GM06990 (cell line): ENCODE measurements around the gene ETV6.

Experiments used
- DNase-seq: peaks from one replicate; pipeline ENCODE4 v3.0.0-alpha.2; 2011; ENCODE audit not compliant: insufficient read length; ENCODE audit errors: extremely low read depth
- H3K27me3 ChIP-seq: replicated peaks from 2 replicates; pipeline ENCODE4 v1.6.0; 2011; ENCODE audit warnings: low read length; ENCODE audit not compliant: control insufficient read depth, insufficient read depth
- H3K36me3 ChIP-seq: 2 replicates; pipeline ENCODE4 v1.5.1; 2011; ENCODE audit warnings: low read length; ENCODE audit not compliant: control insufficient read depth, insufficient read depth
- H3K4me3 ChIP-seq: replicated peaks from 2 replicates; pipeline ENCODE4 v1.5.1; 2011; ENCODE audit warnings: low read depth, mild to moderate bottlenecking, control low read depth, low read length
- TF ChIP-seq, protein P1 (sequence below): IDR thresholded peaks from 2 replicates; pipeline ENCODE4 v1.5.1; 2011; ENCODE audit warnings: low read length, control low read depth, mild to moderate bottlenecking, inconsistent platforms; ENCODE audit not compliant: insufficient read depth, poor library complexity, severe bottlenecking

Gene ETV6

DNA sequence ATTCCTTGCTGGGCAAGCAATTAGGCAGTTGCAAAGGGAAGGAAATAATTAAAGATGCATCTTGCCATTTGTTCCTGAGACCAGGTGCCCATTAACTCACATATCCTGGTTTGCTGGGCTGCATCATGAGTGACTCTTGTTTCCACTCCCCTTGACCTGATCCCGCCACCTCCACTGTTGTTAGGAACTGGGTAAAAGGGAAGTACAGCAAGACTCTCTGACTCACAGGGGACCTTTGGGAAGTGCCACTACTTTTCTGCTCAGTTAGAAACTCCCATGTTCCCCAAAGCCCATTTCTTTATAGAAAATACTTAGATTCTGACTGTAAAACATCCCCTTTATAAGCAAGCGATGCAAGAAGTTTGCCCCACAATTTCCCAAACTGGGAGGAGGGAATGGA lies 235.2 kb downstream of the ETV6 start:
- Histone ChIP-seq H3K4me3 (no peak overlapping the region), H3K27me3 (no peaks in the 10 kb centered on the region), H3K36me3 (peaks cover 25% of the 10 kb centered on the region)
- TF ChIP-seq, protein P1, sequence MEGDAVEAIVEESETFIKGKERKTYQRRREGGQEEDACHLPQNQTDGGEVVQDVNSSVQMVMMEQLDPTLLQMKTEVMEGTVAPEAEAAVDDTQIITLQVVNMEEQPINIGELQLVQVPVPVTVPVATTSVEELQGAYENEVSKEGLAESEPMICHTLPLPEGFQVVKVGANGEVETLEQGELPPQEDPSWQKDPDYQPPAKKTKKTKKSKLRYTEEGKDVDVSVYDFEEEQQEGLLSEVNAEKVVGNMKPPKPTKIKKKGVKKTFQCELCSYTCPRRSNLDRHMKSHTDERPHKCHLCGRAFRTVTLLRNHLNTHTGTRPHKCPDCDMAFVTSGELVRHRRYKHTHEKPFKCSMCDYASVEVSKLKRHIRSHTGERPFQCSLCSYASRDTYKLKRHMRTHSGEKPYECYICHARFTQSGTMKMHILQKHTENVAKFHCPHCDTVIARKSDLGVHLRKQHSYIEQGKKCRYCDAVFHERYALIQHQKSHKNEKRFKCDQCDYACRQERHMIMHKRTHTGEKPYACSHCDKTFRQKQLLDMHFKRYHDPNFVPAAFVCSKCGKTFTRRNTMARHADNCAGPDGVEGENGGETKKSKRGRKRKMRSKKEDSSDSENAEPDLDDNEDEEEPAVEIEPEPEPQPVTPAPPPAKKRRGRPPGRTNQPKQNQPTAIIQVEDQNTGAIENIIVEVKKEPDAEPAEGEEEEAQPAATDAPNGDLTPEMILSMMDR = no peak
- DNase-seq = no peak

DNA sequence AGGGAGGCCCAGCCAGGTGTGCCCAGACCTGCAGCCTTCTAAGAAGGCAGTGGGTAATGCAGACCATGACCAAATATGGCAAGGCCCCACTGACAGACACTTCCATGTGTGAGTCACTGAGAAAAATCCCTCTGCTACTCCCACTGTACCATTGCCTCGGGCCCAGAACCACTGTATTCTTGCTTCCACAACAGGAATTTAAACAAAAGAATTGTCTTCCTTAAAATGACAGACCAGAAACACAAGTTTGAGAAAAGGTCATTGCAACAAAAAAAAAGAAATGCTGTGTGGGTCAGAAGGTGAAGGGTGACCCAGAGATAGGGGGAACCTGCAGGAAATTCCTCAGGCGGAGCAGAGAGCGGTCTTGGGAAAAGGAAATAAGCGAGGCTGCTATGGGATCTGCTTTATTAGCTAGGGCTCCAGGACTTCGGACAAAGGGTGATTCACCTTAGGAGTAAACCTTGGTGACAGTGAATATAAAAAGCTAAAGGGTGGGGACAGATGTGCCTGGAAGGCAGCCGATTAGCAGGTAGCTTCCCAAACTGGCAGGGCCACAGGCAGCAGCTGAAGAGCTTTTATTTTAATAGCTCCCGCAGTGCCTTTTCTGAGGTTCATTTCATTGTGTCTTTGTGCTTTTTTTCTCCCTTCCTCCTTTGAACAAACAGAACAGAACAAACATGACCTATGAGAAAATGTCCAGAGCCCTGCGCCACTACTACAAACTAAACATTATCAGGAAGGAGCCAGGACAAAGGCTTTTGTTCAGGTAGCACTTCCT lies 236.0 kb downstream of the ETV6 start:
- H3K27me3 ChIP-seq = no peaks in the 10 kb centered on the region
- peaks cover 27% of the 10 kb centered on the region for H3K36me3 ChIP-seq
- TF ChIP-seq, protein P1 = no peak
- H3K4me3 ChIP-seq = no peak overlapping the region
- DNase-seq = no peak

DNA sequence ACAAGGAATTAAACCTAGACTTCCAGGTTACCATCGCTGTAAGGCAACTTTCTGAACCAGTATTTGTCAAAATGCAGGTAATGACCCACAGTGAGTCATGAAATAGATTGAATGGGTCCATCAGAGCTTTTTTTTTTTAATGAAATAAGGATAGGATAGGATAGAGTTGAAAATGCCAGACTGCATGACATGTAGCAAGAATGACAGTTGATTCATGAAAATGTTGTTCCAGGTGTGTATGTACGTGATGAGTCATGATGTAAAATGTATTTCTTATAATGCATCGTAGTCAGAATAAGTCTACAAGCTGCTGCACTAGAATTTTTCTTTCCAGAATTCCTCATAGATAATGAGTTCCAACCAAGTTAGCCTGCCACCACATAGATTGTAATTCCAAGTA lies 236.9 kb downstream of the ETV6 start:
- Histone ChIP-seq H3K27me3 (no peaks in the 10 kb centered on the region), H3K4me3 (no peak overlapping the region), H3K36me3 (peaks cover 31% of the 10 kb centered on the region)
- no peak for DNase-seq
- TF ChIP-seq, protein P1 = no peak

DNA sequence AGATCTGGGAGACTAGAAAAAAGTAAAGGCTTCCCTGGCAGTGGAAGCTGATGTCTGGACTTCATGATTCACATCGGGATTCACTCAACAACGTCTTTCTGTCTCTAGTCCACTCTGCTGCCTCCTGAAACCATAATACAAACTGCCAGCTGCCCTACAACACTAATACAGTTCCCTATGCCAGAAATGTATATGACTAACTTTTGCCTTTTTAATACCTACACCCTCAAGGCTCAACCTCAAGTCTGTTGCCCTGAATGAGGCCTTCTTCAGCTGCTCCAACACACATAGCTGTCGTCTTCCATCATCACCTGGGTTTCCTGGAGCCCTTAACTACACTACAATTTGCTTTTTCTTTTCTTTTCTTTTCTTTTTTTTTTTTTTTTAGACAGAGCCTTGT lies 238.6 kb downstream of the ETV6 start:
- Histone ChIP-seq H3K36me3 (peaks cover 39% of the 10 kb centered on the region), H3K4me3 (no peak overlapping the region), H3K27me3 (no peaks in the 10 kb centered on the region)
- DNase-seq = no peak
- TF ChIP-seq, protein P1 = no peak

DNA sequence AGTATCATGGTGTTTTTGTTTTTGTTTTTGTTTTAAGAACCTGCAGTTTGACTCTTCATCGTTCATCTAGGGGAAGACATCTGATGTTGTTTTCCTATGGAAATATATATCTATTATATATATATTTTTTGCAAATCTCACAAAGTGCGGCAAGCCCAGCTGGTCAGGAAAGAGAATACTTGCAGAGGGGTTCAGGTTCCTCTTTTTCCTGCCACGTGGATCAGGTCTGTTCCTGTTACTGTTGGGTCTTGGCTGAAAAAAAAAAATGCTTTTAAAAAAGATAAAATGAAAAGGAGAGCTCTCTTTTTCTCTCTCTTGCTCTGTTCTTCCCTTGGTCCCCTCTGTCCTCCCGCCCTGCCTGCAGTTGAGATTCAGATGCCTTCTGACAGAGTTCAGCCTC lies 241.9 kb downstream of the ETV6 start:
- DNase-seq = no peak
- Histone ChIP-seq H3K4me3 (no peak overlapping the region), H3K36me3 (peaks cover 34% of the 10 kb centered on the region), H3K27me3 (no peaks in the 10 kb centered on the region)
- TF ChIP-seq, protein P1 = no peak
